Thyroid gland (tissue), 4 donors: ENCODE measurements around the gene FHIT. TPM values are rescaled to one million over a fixed set of nuclear protein-coding genes. Genes with fewer than 3 reads are reported as not detected.

Experiments used
- DNase-seq, 2 donors: peaks; one replicate each; pipeline ENCODE4 v3.0.0-alpha.2; 2019
- H3K27ac ChIP-seq, 3 donors: fragments of 200-600 bp; sonication (generic); 1 replicate in 2 of 3; 2 replicates in 1 of 3; pipeline ENCODE4 v1.5.1; 2016 to 2019; ENCODE audit warnings: mild to moderate bottlenecking in 1 of 3, moderate library complexity in 1 of 3
- H3K27me3 ChIP-seq: fragments of 200-600 bp; sonication (generic); one replicate; pipeline ENCODE4 v1.5.1; 2019
- H3K36me3 ChIP-seq, 2 donors: fragments of 200-600 bp; sonication (generic); one replicate each; pipeline ENCODE4 v1.5.1; 2016 to 2019
- H3K4me1 ChIP-seq, 2 donors: fragments of 200-600 bp; sonication (generic); one replicate each; pipeline ENCODE4 v1.5.1; 2017 to 2019
- H3K4me3 ChIP-seq, 3 donors: fragments of 200-600 bp; sonication (generic); replicated peaks in 1 of 3; 1 replicate in 2 of 3; 2 replicates in 1 of 3; pipeline ENCODE4 v1.5.1; 2016; ENCODE audit warnings: mild to moderate bottlenecking in 1 of 3
- H3K9me3 ChIP-seq: fragments of 200-600 bp; sonication (generic); one replicate; pipeline ENCODE4 v1.5.1; 2017
- POLR2A ChIP-seq, 2 donors: fragments of 450-650 bp; IDR thresholded peaks; one replicate each; pipeline ENCODE4 v1.6.1; 2017; ENCODE audit warnings: antibody characterized with exemption in 2 of 2, mild to moderate bottlenecking in 2 of 2, moderate library complexity in 1 of 2
- WGBS, 2 donors: methylation state at CpG; one replicate each; pipeline ENCODE4 v1.1.5; 2017; 5-methylcytosine and 5-hydroxymethylcytosine counted together
- intact Hi-C: fragments of 100-400 bp; cut with DNase I; formaldehyde crosslinking; loops from one replicate; pipeline ENCODE4 v1.15.1; 2023
- total RNA-seq, 4 donors: library from RNA; depleted of rRNA; stranded (reverse); fragments of >200 nt; gene quantifications; one replicate each; pipeline ENCODE4 v1.2.3, GENCODE V29; 2016
- TF ChIP-seq, protein P1 (sequence below), 6 experiments: fragments of 200-600 bp in 3 of 6; fragments of 450-650 bp in 3 of 6; sonication (generic) in 3 of 6; IDR thresholded peaks; one replicate each; pipeline ENCODE4 v1.5.1; 2016 to 2019; ENCODE audit warnings: antibody characterized with exemption in 6 of 6, mild to moderate bottlenecking in 2 of 6, inconsistent platforms in 1 of 6, moderate library complexity in 1 of 6

FHIT gene
- total RNA-seq, 4 donors from 2014 or later, result 12.2 to 18.9 (median 16.2) TPM

- no peaks in the 10 kb centered on the region for H3K27me3 ChIP-seq
- no peak overlapping the region for H3K4me3 ChIP-seq
- TF ChIP-seq, protein P1, sequence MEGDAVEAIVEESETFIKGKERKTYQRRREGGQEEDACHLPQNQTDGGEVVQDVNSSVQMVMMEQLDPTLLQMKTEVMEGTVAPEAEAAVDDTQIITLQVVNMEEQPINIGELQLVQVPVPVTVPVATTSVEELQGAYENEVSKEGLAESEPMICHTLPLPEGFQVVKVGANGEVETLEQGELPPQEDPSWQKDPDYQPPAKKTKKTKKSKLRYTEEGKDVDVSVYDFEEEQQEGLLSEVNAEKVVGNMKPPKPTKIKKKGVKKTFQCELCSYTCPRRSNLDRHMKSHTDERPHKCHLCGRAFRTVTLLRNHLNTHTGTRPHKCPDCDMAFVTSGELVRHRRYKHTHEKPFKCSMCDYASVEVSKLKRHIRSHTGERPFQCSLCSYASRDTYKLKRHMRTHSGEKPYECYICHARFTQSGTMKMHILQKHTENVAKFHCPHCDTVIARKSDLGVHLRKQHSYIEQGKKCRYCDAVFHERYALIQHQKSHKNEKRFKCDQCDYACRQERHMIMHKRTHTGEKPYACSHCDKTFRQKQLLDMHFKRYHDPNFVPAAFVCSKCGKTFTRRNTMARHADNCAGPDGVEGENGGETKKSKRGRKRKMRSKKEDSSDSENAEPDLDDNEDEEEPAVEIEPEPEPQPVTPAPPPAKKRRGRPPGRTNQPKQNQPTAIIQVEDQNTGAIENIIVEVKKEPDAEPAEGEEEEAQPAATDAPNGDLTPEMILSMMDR (IDR thresholded peaks at IDR 0.05), result no peak
- TF ChIP-seq POLR2A (IDR thresholded peaks at IDR 0.05), result no peak
- WGBS, 2 donors, result 51 to 66% methylated on average over 5 of the region's 5 CpGs
- intact Hi-C loops, result no loop called here
- no peak overlapping the region for H3K27ac ChIP-seq
- no peaks in the 10 kb centered on the region for H3K36me3 ChIP-seq
- no peaks in the 10 kb centered on the region for H3K4me1 ChIP-seq
- H3K9me3 ChIP-seq, result no peaks in the 10 kb centered on the region
- DNase-seq, result no peak
Measured at GRCh38 chr3:61008998-61009380, 242.3 kb downstream of the FHIT start.

DNA sequence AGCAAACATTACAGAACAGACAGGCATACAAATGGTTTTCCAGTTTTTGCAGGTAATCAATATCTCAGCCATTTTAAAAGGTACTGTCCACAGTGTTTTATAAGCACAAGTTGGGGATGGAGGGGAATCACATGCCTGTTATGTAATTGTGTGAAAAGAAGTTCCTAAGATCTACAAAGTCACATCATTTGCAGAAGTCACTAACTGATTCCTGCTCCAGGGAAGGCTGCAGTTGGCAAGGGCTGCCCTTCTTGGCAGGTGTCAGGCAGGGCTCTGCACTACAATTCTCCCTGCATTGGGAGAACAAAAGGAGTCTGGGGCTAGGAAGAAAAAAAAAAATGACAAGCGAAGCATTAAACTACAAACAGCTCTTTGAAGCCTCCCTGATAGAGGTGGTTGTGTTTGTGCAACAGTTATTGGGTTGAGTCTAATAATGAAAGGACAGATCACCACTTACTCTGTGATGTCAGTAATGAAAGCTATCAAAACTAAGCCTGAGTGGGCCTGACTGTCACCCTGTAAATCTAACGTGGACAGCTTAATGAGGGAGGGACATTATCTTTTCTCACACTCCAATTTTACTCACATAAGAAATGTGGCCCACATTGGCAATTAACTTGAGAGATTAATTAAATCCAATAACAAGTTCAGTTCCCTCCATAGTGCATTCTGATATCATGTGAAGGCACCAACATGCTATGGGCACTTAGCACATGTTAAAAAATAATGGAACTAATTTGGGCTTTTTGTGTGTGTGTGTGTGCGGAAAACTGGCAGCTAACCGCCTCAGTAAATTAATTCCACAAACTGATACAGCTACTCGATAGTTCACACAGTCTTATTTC, 242.9 kb downstream of the FHIT start:
- TF ChIP-seq, protein P1 (IDR thresholded peaks at IDR 0.05), result no peak
- TF ChIP-seq POLR2A (IDR thresholded peaks at IDR 0.05), result no peak
- Histone ChIP-seq H3K9me3 (no peaks in the 10 kb centered on the region), H3K4me1 (no peaks in the 10 kb centered on the region), H3K27me3 (no peaks in the 10 kb centered on the region), H3K36me3 (no peaks in the 10 kb centered on the region), H3K27ac (no peak overlapping the region), H3K4me3 (no peak overlapping the region)
- DNase-seq, result no peak
- intact Hi-C loops, result no loop called here
- WGBS, 2 donors, result 88 to 92% methylated on average over 5 of the region's 5 CpGs

DNA sequence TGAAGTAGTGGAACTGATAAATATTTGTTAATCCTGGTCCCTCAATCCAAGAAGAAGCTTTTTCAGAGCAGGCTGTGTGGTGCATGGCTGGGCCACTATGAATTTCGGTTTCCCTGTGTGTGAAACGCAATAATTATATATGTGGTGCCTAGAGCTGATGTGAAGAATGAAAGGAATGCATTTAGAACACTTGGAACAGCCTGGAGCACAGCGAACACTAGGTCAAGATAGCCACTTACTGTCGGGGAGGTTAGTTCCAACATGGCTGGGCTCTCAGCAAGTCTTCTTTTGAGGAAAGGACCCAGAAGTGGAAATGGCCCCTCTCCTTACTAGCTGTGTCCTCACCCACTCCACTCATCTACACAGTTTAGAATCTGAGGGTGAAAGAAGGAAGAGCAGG, 245.7 kb downstream of the FHIT start:
- H3K4me3 ChIP-seq, result no peak overlapping the region
- no peaks in the 10 kb centered on the region for H3K36me3 ChIP-seq
- no peak overlapping the region for H3K27ac ChIP-seq
- intact Hi-C loops, result no loop called here
- no peaks in the 10 kb centered on the region for H3K4me1 ChIP-seq
- no peak for DNase-seq
- TF ChIP-seq, protein P1 (IDR thresholded peaks at IDR 0.05), result no peak
- no peak for TF ChIP-seq POLR2A (IDR thresholded peaks at IDR 0.05)
- no peaks in the 10 kb centered on the region for H3K27me3 ChIP-seq
- WGBS, 2 donors, result 73 to 82% methylated on average over 4 of the region's 4 CpGs
- no peaks in the 10 kb centered on the region for H3K9me3 ChIP-seq

DNA sequence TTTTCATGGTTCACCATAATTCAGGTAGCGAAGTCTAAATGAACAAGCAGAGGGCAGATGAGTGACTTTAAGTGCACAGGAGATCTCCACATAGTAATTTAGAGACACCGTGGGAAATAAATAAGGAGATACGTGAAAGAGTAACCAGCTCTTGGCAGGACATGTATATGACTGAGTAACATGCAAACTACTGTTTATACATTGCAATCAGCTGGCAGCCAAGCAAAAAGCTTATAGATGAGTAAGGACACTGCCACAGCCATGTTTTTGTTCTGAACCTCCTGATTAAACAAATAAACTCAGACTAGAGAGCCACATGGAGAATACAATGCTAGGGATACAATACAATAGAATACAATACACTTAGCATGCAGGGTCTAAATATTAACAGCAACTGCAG, 252.4 kb downstream of the FHIT start:
- Histone ChIP-seq H3K9me3 (no peaks in the 10 kb centered on the region), H3K27ac (no peak overlapping the region), H3K4me3 (no peak overlapping the region), H3K27me3 (no peaks in the 10 kb centered on the region), H3K36me3 (no peaks in the 10 kb centered on the region), H3K4me1 (no peaks in the 10 kb centered on the region)
- TF ChIP-seq POLR2A (IDR thresholded peaks at IDR 0.05), result no peak
- TF ChIP-seq, protein P1 (IDR thresholded peaks at IDR 0.05), result no peak
- 90 to 93% methylated on average over 3 of the region's 3 CpGs for WGBS, 2 donors
- DNase-seq, result no peak
- intact Hi-C loops, result no loop called here

DNA sequence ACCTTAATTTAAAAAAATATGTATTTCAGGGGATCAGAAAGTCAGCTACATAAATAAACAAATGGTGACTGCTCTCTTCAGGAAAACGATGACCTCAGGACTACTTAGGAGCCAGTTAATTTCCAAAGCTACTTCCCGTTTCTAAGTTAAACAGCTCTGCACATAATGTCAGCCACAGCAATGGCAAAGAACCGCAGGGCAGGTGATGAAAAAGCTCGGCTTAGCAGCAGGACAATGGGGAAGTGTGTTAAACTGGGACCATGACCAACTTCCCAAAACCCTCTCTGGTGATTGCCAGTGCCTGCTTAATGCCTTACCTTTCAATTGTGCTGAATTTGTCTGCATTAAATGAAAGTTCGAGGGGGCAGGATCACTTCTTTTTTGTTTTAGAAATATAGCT, 258.9 kb downstream of the FHIT start:
- no peaks in the 10 kb centered on the region for H3K27me3 ChIP-seq
- H3K36me3 ChIP-seq, result no peaks in the 10 kb centered on the region
- intact Hi-C loops, result no loop called here
- 73% methylated on average over 5 of the region's 5 CpGs for WGBS, 2 donors
- no peak for DNase-seq
- H3K27ac ChIP-seq, result no peak overlapping the region
- no peaks in the 10 kb centered on the region for H3K9me3 ChIP-seq
- H3K4me1 ChIP-seq, result no peaks in the 10 kb centered on the region
- H3K4me3 ChIP-seq, result no peak overlapping the region
- no peak for TF ChIP-seq POLR2A (IDR thresholded peaks at IDR 0.05)
- TF ChIP-seq, protein P1 (IDR thresholded peaks at IDR 0.05), result no peak
